HCT116 (cell line): ENCODE results near the gene ADCY1.

Experiments
- ATF3 ChIP-seq: IDR thresholded peaks from 2 replicates; pipeline ENCODE4 v1.6.1; 2012
- CEBPB ChIP-seq: IDR thresholded peaks from 2 replicates; pipeline ENCODE4 v1.6.1; 2012; ENCODE audit warnings: low read depth
- CTCF ChIP-seq, 3 experiments: fragments of 200-600 bp in 1 of 3; sonication (generic) in 1 of 3; IDR thresholded peaks in 2 of 3; conservative IDR thresholded peaks in 1 of 3; 2 replicates each; pipeline ENCODE4 v1.5.1; 2012 to 2017; ENCODE audit warnings: low read depth in 2 of 3, low read length in 2 of 3, antibody characterized with exemption in 1 of 3, borderline replicate concordance in 1 of 3, control low read depth in 1 of 3, mild to moderate bottlenecking in 1 of 3, mixed read lengths in 1 of 3, mixed run types in 1 of 3, moderate library complexity in 1 of 3; ENCODE audit not compliant: insufficient read depth in 1 of 3
- EZH2 ChIP-seq: fragments of 200-600 bp; sonication (generic); IDR thresholded peaks from 2 replicates; pipeline ENCODE4 v1.6.1; 2017; ENCODE audit warnings: antibody characterized with exemption, mixed run types
- EZH2phosphoT487 ChIP-seq: fragments of 200-600 bp; IDR thresholded peaks from 2 replicates; pipeline ENCODE4 v1.6.1; 2018; ENCODE audit warnings: antibody characterized with exemption, borderline replicate concordance
- POLR2A ChIP-seq: IDR thresholded peaks from 2 replicates; pipeline ENCODE4 v1.7.0; 2011; ENCODE audit warnings: borderline replicate concordance; ENCODE audit not compliant: insufficient read depth, insufficient read length; ENCODE audit errors: extremely low read depth
- RAD21 ChIP-seq: IDR thresholded peaks from 2 replicates; pipeline ENCODE4 v1.6.1; 2012; ENCODE audit warnings: low read depth, mild to moderate bottlenecking
- SIN3A ChIP-seq: IDR thresholded peaks from 2 replicates; pipeline ENCODE4 v1.6.1; 2012; ENCODE audit warnings: low read depth
- SP1 ChIP-seq: IDR thresholded peaks from 2 replicates; pipeline ENCODE4 v1.6.1; 2012; ENCODE audit warnings: low read depth
- SRF ChIP-seq: IDR thresholded peaks from 2 replicates; pipeline ENCODE4 v1.6.1; 2012; ENCODE audit warnings: low read depth
- YY1 ChIP-seq: IDR thresholded peaks from 2 replicates; pipeline ENCODE4 v1.6.1; 2011; ENCODE audit warnings: low read length, low read depth, moderate library complexity, mild to moderate bottlenecking; ENCODE audit not compliant: insufficient replicate concordance; ENCODE audit errors: extremely low read depth
- ZFX ChIP-seq: fragments of 450-650 bp; IDR thresholded peaks from 2 replicates; pipeline ENCODE4 v1.6.1; 2017

- TF ChIP-seq CTCF (IDR thresholded peaks at IDR 0.05 in 2 of 3, conservative IDR thresholded peaks at IDR 0.05 in 1 of 3; ENCODE audit: borderline replicate concordance in 1 of 3, insufficient read depth in 1 of 3, low read depth in 2 of 3, low read length in 2 of 3): no peak
- TF ChIP-seq SP1: no peak
- TF ChIP-seq RAD21: no peak
- TF ChIP-seq SIN3A: no peak
- no peak for TF ChIP-seq ZFX
- no peak for TF ChIP-seq EZH2phosphoT487
- TF ChIP-seq ATF3: no peak
- no peak for TF ChIP-seq SRF
- TF ChIP-seq POLR2A: no peak
- no peak for TF ChIP-seq CEBPB
- no peak for TF ChIP-seq YY1
- TF ChIP-seq EZH2: no peak
Observed at GRCh38 chr7:45543473-45543872, 30.7 kb upstream of the ADCY1 start.
